T-helper 2 cell (primary cell): Measurements from ENCODE around the gene TLL1.

Experiments
- DNase-seq, 5 experiments: peaks; one replicate each; pipeline versions ENCODE4 v3.0.0 to v3.0.0-alpha.2; 2012 to 2022

Gene TLL1

DNA sequence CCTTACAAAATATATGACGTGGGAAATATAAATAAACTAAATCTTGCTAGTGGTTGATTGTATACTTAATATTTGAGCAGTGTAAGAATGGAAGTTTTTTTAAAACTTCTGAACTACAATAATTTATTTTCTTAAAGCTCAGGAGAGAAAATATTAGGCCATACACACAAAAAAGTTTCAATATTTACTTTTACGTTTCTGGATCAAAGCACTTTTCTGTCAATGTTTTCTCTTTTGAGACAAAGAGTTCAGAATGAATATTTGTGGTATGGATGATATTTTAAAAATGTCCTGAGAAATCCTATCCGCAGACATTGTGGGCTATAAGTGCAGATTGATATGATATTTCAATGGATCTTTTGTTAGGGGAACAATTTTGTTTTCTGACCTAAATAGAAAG lies 109.9 kb downstream of the TLL1 start:
- DNase-seq: no peak

DNA sequence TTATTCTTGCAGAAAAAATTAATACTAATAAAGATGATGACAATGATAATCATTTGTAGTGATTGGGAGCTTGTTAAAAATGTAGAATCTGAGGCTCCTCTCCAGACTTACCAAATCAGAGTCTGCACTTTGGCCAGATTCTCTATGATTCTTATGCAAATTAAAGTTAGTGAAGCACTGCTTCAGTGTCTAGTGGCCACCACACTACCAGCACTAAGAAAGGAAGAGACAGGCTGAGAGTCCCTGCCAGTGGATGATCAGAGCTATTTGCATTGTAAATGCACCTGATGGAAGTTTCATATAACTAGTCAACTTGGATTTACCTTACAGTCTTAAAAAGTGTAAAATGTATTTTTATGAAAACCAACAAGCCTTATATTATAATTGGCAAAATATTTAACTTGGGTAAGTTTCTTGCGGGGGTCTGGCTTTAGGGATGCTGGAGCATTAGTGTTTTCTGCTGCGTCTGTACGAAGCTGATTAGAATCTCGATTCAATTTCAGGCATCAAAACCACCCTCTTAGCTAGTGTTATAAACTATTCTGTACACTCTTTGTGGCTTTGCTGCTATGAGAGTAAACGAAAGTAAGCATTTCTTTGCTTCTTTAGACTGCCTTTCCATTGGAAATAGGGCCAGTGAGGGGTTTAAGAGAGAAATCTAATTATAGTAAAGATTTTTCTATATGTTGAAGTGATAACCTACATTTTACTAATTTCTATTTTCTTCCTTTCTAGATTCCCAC lies 114.1 kb downstream of the TLL1 start:
- no peak for DNase-seq

DNA sequence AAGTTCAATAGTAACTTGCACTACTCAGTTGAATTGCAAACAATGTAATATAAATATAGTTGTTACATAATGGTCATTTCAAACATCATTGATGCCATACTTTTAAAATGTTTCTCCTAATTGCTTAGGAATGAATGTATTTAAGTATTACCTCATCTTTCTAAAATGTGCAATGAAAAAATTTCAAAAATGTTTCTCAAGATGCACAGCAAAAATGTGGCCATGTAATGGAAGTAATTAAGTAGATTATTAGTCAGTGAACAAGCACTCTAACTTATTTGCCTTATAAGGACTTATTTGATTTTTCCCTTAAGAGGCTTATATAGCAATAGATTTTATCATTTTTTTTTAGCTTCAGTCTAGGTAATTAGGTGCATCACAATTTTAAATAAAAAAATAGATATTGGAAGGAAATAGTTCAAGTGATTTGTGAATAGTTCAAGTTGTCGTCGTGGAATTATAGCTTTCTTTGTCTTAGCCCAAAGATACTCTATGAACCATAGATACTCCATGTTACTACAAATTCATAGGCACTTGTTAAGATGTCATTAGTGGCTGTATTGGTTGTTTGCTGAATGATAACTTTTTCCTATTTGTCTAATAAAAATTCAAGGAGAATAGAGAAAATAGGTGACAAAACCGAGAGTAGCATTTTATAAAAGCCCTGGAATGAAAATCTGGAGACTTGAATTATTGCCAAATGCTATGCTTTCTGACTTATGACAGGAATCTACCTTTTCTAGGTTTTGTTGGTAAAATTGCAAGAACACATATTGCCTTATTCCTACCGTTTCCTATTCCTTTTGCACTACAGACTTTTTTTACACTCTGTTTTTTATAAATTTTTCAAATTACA lies 118.5 kb downstream of the TLL1 start:
- DNase-seq: no peak

DNA sequence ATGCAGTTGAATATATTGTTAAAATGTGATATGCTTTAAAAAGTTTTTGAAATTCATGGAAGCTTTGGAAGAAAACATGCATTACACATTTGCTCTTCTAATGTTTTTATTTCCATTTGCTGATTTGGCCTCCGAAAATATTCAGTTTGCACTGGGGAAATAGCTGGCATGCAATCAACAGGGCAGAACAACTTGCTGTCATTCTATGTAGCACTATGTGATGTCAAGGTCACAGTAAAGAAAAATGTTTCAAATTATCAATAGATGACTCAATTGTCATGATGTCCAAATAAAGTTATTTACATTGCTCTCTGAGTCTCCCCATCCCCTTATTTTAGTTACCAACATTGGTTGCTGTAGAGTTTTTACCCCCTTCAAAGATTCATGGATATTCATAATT lies 119.2 kb downstream of the TLL1 start:
- no peak for DNase-seq

DNA sequence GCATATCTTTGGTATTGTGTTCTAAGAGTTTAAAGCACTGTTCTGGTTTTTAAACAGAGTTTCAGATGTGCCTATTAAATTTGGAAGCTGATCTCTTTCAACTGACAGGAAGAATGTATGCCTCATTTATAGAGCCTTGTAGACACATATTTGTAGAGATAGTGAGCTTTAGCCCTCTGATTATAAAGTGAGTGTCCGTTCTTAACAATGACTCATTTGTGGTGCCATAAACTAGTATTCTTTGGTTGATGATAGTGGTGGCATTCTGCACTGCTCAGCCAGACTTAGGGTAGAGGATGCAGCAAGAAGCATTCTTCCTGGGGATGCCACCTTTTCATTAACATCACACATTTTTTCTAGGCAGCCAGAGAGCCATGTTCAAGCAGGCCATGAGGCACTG lies 121.7 kb downstream of the TLL1 start:
- no peak for DNase-seq

DNA sequence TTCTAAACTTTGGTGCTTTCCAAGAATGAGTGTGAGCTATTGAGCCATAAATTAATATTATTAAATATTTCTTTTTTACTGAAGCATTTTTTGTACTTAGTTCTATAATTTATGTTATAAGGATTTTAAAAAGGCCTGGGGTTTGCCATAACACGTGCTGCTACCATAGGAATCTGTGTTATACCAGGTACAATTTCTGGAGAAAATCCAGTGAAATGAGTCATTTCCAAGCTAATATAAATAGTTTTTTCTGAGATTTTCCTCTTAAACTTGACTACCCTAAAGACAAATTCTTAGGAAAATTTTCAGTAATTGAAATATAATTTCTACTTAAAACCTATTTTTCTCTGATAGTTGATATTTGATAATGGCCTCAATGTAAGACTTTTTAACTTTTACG lies 130.8 kb downstream of the TLL1 start:
- no peak for DNase-seq

DNA sequence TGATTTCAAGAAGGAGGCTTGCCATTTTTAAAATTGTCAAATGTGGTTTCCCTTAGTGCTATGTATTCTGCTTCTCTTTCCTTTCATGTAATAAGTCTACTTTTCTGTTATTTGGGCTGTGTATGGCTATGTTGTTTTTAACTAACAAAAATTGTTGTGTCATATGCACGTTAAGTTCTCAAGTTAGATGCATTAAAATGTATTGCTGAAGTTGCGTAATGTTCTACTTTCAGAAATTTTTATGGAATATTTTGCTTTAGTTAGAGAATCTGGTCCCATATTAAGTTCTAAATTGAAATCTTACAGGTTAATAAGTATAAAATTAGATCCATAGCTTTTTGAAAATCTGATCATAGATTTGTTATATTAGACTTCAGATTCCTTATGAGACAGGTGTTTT lies 133.2 kb downstream of the TLL1 start:
- no peak for DNase-seq

DNA sequence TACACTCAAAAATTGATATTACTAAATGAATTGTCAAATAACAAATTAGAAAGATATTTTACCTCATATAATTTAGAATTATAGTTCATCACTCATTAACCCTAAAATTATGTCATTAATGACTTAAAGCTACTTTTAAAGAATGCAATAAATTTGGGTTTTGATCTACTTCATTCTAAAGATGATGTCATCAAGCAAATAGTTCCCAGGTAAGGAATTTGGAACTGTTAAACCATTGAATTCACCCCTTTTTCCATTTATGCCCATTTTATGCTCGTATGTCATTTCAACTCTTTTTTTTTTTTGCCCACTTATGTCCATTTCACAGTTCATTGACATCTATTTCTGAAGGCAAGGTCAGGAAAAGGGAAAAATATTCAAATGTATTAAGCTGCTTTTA lies 135.5 kb downstream of the TLL1 start:
- no peak for DNase-seq

DNA sequence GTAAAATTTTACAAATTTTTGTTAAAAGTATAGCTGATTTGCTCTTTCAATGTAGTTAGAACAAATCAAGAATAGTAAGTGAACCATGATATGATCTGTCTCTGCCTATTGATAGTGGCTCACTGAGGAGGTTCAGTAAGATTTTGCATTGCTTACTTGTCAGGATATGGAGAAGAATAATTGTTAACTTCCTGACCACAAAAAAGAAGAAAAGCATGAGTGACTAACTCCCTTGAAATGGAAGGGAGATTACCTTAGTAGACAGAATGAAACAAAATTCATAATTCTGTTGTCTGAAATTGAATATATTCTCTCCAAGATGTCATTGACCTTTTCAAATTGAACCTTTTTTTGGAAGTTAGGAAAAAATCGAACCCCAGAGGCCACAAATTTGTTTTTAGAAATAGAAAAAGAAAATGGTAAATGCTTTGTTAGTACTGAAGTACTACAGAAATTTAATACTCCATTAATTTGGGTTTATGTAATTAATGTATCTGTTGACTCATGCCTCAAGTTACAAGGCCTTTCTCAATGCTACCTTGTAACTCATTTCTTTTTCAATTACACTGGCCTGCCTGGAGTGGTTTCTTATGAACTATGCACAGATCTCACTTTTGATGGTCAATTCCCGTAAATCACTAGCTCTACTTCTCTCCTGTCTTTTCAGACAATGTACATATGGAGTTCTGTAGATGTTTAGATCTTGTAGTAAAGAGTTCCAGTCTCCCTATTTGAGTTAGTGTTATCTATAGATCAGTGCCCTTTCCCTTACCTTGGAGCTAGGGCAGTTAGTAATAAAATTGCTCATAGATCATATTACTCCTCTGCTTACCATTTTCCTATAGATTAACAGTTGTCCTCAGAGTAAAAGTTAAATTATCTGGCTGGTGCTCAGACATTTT lies 139.3 kb downstream of the TLL1 start:
- no peak for DNase-seq

DNA sequence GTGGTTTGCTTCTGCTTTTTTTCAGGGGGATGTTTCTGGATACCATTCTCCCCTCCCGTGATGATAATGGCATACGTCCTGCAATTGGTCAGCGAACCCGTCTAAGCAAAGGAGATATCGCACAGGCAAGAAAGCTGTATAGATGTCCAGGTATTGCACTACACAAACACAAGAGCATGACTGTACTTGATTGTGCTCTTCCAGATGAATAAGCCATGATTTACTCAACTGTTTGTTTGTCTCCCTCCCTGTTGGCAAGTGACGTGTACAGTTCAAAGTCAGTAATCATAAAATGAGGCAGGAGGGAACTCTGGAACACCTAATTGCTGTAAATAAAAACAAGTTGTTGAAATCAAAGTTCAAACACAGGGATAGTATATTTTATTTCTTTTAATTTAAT lies 141.4 kb downstream of the TLL1 start:
- DNase-seq: no peak

DNA sequence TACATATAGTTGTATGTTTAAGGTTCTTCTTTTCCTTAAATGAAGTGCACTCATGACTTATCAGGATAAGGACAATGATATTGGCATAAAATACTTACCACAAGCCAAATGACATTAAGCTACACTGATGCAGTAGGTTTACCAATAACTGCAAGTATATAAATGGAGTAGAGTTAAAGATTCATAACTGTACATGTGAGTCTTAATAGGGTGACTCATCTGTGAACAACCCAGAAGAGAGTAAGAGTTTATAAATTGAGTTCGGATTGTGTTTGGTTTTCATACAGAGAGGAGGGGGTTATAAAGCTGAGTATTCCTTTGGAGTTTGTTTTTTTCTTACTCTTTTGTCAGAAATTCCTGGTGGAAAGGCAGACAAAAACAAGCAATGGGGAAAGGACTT lies 144.8 kb downstream of the TLL1 start:
- DNase-seq: no peak

DNA sequence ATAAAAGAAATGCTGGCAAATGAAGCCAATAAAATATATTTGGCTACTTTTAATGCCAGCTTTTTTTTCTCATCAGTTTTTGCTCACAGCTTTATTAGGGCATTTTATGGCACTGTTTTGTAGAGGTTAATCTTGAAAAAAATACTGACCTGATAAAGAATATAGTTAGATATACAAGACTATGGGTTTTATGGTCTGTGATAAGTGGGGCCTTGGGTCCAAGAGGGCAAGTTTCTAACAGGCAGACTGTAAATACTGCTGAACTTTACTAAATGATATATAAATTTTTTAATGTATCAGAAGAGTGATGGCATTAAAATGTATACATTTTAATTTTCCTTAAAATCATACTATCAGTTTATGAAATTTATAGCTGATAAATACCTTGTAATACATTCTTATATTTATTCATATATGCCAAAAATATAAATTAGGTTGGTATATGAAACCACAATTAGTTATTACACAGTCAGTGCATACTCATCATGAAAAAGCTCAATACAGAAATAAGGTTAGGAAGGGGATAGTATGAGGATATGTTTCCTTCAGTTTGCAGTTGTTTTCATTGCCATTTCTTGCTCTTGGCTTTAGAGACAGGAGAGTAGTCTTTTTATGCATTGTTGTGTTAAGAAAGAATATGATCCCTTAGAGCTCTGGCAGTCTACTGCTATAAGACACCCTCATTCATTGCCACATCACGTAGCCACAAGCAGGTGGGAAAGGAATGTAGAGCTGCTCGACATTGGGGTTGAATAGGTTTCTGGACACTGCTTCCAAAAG lies 146.6 kb downstream of the TLL1 start:
- DNase-seq: no peak

DNA sequence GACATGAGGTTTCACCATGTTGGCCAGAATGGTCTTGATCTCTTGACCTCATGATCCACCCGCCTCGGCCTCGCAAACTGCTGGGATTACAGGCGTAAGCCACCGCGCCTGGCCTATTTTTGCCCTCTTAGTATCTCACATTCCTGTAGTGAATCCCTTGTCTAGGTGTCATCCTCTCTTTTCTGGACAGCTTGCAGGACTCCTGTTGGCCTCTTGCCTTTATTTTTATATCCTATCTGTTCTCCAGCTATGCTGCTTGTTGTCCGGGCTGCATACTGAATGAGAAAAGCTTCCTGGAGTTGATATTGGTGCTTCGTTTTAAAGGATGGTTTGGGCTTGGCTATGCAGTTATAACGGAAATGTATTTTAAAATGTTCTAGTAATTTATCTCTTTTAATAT lies 148.6 kb downstream of the TLL1 start:
- DNase-seq: no peak

DNA sequence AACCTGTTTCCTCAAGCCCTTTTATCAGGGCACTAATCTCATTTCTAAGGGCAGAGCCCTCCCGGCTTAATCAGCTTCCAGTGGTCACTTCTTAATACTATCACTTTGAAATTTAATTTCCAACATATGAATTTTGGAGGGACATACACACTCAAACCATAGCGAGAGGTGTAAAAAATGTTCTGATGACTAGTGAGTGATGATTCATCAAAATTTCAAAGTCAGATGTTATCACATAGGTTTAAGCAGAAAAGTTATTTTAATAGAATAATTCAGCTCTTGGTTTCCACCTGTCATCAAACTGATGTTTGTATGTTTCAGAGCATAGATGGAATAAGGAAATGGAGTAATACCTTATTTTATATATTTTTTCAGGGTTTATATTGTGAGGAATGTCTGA lies 161.9 kb downstream of the TLL1 start:
- DNase-seq: no peak

DNA sequence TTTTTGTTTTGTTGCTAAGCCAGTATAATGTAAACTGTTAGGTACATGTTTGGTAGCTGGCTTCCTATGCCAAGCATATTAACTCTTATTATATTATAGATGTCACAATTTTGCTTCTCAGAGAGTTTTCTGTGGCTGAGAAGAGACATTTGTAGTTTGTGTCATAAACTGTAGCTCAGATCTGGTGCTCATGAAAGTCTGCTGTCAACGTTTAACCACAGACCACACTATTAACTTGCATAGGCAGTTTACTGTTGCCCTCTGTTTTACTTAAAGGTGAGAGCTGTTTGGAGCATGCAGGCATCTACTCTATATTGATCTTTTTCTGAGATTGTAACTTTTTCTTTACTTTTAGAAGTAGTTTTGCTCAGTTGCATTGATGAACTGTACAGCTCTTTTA lies 166.8 kb downstream of the TLL1 start:
- peak in 1 of 5 experiments; percentile 87 for DNase-seq

DNA sequence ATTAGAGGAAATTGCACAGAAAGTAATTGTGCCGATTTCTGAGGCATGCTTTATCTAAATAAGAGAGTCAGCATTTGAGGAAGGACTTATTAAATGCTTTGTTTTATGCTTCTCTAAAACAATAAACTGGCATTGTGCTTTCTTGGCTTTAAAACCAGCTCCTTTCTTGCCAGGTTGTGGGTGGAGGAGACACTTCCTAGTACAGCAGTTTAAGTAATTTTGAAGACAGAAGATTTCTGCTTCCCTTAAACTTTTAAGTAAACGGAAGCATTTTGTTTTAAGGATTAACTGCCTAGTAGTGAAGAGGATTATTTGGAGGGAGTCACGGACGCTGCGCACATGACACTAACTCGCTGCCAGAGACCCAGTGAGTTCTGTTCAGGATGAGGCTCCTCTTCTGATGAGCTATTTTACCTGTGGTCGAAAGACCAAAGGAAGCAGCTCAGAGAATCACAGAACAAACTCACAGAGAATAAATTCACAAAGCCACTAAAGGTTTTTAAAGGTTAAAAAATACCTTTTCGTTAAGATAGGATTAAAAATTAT lies 169.5 kb downstream of the TLL1 start:
- no peak for DNase-seq

DNA sequence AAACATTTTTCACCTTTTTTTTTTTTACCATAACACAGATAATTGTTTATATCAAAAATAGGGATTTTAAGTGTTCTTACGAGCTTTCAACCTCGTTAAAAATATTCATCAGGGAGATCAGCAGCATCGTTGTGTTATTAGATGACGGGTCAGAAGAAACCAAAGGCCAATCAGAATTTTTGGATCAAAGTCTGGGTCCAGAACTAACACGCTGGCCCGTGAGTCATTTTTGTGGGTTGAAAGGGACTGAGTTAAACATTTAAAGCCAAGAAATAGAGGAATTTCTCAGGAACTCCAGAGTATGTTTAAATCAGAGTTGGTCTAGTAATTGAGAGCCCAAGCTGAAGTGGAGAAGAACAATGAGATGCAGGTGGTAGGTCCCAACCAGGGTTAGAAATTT lies 170.8 kb downstream of the TLL1 start:
- no peak for DNase-seq

DNA sequence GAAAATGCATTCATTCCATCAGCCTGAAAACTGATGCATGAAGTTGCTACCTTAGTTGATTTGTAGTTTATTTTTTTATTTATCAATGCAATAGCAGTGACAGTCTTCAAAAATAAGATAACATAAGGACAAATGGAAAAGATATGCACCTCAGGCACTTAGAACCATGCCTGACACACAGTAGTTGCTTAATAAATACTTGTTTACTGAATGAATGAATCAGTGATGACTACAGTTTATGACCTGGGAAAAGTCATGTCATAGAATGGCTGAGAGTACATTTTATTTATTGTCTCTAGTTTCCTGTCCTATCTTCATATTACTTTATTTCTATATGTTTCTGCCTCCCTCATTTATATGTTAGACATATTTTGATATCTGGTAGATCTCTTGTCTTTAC lies 171.8 kb downstream of the TLL1 start:
- DNase-seq: no peak

DNA sequence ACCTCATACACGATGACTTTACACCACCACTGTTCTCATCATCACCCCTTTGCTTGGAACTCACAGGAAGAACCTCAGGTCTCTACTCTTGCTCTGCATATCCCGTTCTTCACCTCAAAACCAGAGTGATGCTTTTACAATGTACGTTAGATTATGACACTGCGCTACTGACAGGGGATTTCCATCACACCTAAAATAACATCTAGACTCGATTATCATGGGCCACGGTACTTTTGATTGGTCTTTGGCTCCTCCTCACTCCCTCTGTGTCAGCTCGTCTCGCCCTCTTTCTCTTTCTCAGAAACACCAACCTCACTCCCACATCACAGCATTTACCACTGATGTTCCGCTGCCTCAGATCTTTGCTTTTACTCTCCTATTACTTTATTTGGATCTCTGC lies 172.4 kb downstream of the TLL1 start:
- peak in 2 of 5 experiments; percentile 1 to 95 for DNase-seq

DNA sequence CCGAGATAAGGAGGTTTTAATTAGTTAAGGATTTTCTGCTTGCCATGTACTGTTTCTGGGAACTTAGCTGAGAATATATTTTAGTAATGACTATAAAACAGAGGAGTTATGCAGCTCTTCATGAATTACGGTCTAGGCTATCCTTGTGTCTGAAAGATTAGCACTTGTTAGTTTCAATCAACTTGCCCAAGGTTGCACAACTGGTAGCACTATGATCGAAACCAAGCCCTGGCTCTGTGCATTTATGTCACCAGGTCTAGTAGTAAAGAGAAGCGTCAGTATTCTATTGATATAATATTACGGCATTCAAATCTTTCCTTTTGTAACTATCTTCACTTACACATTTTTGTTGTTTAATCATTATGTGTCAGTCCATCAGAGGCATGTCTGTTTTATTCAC lies 176.0 kb downstream of the TLL1 start:
- no peak for DNase-seq

DNA sequence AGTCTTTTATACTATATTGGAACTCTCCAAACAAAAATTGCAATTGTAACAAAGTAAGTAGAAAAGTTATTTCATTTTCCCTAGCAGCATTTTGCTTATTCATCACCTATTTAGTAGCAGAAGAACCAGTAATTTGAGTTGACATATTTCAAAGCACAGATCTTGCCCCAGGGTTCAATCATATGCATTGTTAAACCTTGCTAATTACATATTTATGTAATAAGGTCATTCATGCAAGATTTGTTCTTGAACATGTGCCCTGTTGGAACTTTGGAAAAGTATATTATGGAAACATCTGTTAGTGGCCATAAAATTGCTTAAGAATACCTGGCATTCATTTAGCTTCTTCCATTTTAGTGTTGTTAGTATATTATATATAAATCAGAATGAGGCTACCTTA lies 191.7 kb downstream of the TLL1 start:
- no peak for DNase-seq

DNA sequence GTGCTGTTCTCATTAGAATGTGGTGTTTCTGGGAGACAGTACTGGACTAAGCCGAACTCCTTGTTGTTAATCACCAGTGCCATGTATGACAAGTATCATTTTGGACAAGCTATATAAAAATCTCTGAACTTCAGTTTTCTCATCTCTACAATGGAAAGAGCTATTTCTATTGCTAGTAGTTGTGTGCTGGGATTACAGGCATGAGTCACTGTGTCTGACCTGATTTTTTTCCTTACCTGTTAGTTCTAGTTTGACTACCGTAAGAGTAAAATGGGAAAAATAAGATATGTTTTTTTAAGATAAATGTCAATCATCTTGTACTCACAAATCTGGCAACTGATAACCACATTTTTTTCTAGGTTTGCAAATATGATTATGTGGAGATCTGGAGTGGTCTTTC lies 192.3 kb downstream of the TLL1 start:
- no peak for DNase-seq
